SK-MEL-5 (cell line): ENCODE measurements around the gene IGSF6. TPM values are rescaled to one million over a fixed set of nuclear protein-coding genes. Genes with fewer than 3 reads are reported as not detected.
"Not testable (repeated sequence)": the region's sequence is repeated elsewhere in the genome, so short reads cannot be mapped to it uniquely, and the experiment has no call there.

Experiments used
- DNase-seq: peaks from one replicate; pipeline ENCODE4 v3.0.0-alpha.2; 2016; ENCODE audit warnings: low read depth, low spot score
- in situ Hi-C: cut with HindIII; loops from 2 replicates; pipeline ENCODE4 v1.10.0; 2016; ENCODE audit warnings: low sequenced_read_pairs, high pct_unique_total_duplicates, low pct_unique_long_range_greater_than_20kb
- total RNA-seq: library from RNA; depleted of rRNA; stranded (reverse); fragments of >200 nt; shearing (Covaris generic); gene quantifications from 2 replicates; pipeline ENCODE4 v1.2.3, GENCODE V29; 2014

Gene IGSF6
- total RNA-seq, 1 experiment from 2014 or later, result not detected

DNA sequence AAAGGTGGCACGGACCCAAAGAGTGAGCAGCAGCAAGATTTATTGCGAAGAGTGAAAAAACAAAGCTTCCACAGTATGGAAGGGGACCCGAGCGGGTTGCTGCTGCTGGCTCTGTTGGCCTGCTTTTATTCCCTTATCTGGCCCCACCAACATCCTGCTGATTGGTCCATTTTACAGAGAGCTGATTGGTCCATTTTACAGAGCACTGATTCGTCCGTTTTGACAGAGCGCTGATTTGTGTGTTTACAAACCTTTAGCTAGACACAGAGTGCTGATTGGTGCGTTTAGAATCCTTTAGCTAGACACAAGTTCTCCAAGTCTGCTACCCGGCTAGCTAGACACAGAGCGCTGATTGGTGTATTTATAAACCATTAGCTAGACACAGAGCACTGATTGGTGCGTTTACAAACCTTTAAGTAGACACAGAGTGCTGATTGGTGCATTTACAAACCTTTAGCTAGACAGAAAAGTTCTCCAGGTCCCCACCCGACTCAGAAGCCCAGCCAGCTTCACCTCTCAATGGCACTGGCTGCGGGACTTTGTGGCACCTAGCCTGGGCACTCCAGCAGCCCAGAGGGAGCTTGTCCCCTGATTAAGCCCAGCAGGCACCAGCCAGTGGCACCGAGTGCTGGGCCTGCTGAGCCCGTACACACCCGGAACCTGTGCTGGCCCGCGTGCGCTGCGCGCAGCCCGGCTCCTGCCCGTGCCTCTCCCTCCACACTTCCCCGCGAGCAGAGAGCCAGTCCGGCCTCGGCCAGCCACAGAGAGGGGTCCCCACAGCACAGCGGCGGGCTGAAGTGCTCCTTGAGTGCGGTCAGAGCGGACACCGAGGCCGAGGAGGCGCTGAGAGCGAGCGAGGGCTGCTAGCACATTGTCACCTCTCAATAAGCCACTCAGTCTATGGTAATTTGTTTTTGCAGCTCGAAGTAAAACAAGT, 15.1 kb downstream of the IGSF6 start:
- in situ Hi-C loops, result no loop called here
- peak; percentile 32 for DNase-seq

DNA sequence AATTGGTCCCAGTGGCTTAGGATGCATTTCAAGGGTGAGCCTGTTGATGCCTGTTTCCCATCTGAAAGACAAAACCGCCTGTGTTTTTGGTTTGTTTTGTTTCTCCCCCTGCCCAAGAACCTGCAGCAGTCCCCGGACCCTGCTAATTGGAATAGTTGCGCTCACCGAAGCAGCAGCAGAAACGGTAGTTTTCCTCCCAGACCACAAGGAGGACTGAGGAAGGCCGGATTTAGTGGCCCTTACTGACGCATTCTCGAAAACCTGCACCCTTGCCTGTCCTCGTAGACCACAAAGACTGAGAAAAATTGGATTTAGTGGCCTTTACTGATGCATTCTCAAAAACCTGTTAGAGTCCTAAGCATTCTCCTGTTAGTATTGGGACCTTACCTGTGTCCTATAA, 16.7 kb downstream of the IGSF6 start:
- in situ Hi-C loops, DNase-seq: not testable (repeated sequence)

DNA sequence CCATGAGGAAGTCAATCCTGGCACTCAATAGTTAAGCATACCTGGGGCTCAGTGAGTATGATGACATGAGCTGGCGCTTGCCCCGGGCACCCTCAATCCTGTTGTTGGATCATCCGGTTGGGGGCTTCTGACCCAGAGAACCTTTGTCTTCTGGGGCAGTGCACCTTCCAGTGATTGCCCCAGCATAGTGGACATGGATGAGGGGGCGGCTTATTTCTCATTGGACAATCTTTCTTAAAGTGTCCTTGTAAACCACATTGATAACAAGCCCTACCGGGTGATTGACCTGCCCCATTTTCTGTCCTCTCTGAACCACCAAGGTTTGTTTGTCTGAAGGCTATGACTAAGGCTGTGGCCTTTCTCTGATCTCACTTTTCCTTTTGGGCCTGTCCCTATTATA, 18.2 kb downstream of the IGSF6 start:
- DNase-seq, result no peak
- in situ Hi-C loops, result no loop called here

DNA sequence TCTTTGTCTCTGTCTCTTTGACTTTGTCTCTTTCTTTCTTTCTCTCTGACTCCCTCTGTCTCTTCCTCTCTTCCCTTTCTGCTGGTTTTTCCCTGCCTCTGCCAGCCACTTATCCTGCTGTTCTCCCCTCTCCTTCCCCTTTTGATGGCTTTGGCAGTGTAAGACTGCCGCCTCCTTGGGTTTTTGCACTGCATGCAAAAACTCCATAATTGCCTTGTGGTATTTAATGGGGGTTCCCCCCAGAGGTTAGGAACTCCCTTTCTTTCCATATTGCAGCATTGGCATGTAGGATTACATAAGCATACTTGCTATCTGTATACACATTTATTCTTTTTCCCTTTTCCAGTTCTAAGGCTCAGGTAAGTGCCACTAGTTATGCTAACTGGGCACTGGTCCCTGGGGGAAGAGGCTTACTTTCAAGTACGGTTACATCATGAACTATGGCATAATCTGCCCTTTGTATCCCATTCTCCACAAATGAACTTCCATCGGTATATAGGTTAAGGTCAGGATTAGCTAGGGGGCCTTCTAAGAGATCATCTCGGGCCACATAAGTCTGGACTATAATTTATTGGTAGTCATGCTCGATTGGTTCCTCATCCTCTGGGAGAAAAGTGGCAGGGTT, 20.3 kb downstream of the IGSF6 start:
- in situ Hi-C loops, result not testable (repeated sequence)

DNA sequence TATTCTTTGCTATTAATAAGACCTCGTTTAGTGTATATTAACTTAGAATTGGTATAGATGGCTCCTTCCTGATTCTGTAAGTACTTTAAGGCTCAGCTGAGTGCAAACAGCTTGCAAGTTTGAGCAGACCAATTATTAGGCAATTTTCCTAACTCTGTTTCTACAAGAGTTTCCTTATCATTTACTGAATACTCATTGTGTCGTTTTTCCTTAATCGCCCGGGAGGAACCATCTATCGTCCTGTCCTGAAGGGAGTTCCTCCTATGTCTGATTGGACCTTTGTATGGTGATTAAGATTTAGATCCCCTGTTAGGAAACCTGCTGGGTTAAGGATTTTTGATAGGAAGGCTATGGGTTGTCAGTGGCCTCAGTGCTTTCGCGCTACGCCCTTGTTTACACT, 21.0 kb downstream of the IGSF6 start:
- in situ Hi-C loops, DNase-seq: not testable (repeated sequence)

More for the DNA sequence above, 20.3 kb downstream of the IGSF6 start:
- DNase-seq, result not testable (repeated sequence)

DNA sequence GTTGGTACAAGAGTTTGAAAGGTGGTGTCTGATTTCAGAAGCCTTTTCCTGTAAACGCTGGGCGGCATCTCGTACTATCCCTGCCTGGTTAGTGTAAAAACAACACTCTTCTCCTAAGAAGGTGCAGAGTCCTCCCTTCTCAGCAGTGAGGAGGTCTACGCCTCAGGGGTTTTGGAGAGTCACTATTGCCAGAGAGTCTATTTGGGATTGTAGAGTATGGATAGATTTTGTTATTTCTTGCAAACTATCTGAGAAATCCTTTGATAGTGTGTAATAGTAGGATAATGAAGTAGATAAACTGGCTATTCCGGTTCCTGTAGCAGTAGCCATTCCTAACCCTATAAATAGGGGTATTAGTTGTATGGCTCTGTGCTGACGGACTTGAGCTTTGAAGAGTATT, 21.5 kb downstream of the IGSF6 start:
- DNase-seq, in situ Hi-C loops: not testable (repeated sequence)

DNA sequence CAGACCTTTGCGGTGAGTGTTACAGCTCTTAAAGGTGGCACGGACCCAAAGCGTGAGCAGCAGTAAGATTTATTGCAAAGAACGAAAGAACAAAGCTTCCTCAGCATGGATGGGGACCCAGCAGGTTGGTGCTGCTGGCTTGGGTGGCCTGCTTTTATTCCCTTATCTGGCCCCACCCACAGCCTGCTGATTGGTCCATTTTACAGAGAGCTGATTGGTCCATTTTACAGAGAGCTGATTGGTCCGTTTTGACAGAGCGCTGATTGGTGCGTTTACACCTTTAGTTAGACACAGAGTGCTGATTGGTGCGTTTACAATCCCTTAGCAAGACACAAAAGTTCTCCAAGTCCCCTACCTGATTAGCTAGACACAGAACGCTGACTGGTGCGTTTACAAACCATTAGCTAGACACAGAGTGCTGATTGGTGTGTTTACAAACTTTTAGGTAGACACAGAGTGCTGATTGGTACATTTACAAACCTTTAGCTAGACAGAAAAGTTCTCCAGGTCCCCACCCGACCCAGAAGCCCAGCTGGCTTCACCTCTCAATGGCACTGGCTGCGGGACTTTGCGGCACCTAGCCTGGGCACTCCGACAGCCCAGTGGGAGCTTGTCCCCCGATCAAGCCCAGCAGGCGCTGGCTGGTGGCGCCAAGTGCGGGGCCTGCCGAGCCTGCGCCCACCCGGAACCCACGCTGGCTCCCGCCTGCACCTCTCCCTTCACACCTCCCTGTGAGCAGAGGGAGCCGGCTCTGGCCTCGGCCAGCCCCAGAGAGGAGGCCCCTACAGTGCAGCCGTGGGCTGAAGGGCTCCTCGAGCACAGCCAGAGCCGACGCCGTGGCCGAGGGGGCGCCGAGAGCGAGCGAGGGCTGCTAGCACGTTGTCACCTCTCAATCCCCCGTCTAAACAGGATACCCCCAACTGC, 22.5 kb downstream of the IGSF6 start:
- in situ Hi-C loops, DNase-seq: not testable (repeated sequence)

DNA sequence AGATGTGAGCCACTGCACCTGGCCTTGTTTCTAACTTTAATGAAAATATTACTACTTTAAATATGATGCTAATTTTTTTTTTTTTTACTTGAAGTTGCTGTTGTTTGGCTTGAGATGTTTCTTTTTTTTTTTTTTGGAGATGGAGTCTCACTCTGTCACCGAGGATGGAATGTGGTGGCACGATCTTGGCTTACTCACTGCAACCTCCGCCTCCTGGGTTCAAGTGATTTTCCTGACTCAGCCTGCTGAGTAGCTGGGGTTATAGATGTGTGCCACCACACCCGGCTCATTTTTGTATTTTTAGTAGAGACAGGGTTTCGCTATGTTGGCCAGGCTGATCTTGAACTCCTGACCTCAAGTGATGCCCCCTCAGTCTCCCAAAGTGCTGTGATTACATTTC, 23.6 kb downstream of the IGSF6 start:
- DNase-seq, result no peak
- in situ Hi-C loops, result no loop called here

DNA sequence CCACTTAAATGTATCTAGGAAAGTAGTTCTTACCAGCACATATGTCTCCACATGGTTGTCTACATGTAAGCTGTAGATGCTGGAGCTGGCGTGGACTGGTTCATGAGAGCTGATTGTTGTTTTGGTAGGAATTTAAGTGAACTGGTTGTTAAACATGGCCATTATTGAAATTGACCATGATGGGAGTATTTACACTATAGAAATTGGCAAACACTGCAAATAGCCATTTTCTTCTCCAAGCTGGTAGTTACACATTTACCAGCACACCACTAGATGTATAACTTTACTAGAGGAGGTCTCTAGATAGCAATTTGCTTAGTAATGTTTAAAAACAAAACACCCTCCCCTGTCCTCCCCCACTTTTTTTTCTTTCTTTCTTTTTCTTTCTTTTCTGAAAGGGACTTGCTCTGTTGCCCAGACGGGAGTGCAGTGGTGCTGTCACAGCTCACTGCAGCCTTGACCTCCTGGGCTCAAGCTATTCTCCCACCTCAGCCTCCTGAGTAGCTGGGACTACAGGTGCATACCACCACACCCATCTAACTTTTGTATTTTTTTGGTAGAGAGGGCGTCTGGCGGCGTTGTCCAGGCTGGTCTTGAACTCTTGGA, 24.2 kb downstream of the IGSF6 start:
- in situ Hi-C loops, result no loop called here
- DNase-seq, result no peak

DNA sequence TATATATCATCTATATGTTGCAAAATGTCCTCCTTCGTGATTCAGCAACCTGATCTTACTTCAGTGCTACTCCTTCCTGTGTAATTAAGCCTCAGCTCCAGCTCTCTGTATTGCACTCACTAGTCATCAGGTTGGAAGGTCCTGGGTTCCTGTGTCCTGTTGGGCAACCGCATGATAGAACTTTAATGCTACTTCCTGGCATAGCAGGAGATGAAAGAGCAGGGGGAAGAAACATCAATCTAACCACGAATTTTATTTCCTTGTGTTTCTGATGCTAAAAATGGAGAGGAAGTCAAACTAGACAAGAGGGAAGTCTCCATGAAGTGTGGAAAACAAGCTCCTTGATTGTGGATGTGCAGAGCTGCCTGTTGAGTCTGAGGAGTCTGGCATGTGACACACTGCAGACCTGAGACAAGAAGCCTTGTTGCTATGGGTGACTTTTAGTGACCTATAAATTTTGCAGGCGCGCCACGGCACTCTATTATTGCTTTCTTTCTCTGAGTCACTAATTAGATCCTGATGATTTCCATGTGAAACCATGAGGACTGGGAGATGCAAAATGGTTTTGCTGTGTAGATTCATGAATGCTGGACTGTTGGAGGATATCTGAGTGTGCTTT, 25.6 kb downstream of the IGSF6 start:
- DNase-seq, result peak; percentile 99
- in situ Hi-C loops, result no loop called here

DNA sequence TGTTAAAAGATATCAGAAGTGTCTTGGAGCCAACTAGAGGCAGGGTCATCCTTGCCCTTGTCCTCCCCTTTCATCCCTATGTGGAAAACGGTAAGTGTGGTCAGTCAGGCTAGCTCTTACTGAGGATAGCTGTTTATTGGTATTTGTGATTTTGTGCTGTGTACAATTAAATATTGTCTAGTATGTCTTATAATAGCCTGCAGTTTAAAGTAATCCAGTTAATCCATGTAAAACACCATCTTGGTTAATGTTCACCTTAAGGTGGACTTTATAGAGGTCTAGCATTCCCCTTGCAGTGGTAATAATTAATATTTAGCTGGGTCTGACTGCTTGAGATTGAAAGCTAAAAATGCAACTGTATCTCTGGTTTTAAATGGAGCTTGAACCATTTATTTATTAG, 27.4 kb downstream of the IGSF6 start:
- DNase-seq, result no peak
- in situ Hi-C loops, result no loop called here

DNA sequence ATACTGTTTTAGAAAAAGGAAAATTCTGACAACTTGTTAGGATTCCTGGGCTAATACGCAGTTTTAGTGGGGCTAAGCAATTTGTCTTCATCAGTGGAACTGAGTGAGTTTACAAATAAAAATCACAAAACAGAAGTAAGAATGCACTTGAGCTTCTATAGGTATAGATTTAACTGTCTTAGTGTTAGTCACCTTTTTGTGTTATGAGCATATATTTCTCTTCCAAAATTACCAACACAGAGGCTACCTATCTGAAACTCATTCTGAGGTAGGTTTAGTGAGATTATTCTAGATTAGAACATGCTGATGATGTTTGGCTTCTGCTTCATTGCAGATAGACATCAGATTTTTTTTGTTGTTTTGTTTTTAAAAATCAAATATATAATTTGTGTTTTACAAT, 29.9 kb downstream of the IGSF6 start:
- DNase-seq, result no peak
- in situ Hi-C loops, result no loop called here

DNA sequence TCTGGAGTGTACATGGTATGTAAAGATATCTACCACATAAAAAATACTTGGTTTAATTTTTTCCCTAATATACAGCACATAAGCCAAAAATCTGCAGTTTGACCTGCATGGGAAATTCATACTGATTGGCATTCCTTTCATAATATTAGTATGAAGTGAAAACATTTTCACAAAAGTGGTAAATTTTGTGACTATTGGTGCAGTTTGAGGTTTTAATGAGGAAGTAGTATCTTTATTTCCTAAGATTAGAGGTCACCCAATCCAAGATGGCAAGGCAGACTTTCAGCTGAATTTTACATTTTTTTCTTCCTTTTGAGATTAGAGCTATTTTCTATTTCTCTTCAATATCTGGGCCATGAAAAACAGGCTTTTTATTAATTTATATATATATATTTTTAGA, 31.8 kb downstream of the IGSF6 start:
- in situ Hi-C loops, result no loop called here
- DNase-seq, result no peak

DNA sequence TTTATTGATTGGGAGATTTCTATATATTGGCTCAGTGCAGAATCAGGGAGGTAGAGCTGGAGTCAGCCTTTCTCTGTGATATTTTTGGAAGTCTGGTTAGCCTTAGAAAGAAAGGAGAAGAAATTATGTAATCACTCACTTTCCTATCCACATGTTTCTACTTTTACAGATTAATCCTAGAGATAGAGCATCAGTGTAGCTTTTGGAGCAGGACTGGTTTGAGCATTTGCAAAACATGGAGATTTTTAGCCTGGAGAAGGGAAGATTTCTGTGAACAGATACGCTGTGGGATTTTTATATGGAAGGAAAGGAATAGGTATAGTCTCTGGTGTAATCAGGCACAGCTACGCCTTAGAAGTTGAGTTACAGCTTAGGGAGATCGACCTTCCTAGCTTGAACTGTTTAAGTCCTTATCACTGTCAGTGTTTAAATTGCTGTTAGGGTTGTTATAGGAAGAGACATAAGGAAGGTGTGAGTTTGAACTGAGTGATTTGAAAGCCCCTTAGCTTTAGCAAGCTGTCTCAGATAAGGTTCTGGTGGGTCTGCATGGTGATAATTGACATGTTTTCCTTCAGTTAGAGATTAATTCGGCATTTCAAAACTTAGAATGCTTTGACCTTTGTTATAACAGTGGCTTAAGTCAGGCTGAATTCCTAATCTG, 32.5 kb downstream of the IGSF6 start:
- no peak for DNase-seq
- in situ Hi-C loops, result no loop called here

DNA sequence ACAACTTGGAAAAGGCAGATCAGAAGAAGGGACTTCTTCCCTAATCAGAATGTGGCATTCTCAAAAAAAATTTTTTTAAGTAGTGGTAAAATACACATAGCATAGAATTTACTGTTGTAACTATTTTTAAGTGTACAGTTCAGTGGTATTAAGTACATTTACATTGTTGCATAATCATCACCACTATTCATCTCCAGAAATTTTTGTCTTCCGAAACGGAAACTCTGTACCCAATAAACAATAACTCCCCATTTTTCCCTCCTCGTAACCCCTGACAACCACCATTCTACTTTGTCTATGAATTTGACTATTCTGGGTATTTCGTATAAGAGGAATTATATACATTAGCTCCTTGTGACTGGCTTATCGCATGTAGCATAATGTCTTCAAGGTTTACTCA, 34.1 kb downstream of the IGSF6 start:
- in situ Hi-C loops, result no loop called here
- DNase-seq, result no peak

DNA sequence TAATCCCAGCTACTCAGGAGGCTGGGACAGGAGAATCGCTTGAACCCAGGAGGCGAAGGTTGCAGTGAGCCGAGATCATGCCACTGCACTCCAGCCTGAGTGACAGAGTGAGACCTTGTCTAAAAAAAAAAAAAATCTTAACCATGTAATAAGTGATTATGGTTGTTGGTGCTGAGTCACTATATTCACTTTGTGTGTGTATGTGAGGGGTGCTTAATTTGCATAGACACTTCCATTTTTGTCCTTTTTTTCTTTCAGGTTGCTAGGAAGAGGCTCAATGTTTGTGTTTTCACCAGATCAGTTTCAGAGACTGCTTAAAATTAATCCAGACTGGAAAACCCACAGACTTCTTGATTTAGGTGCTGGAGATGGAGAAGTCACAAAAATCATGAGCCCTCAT, 34.8 kb downstream of the IGSF6 start:
- no peak for DNase-seq
- in situ Hi-C loops, result no loop called here

DNA sequence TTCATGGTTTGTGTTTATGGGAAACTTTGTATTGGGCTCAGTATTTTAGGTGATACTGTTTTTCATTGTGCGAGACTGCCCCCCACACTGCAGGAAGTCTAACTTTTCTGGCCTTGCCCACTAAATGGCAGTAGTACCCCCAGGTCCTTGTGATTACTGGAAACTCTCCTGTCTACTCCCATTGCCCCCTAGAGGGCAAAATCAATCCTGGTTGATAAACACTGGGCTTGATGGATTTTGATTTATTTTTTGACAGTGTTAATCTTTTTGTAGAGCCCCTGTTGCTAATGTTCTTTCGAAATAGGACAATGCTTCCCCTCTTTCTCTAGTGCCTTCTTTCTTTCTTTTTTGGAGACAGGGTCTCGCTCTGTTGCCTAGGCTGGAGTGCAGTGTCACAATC, 37.5 kb downstream of the IGSF6 start:
- peak; percentile 52 for DNase-seq
- in situ Hi-C loops, result no loop called here
